ENCODE data around the gene KPNA4. TPM values are rescaled to one million over a fixed set of nuclear protein-coding genes. Genes with fewer than 3 reads are reported as not detected.
"Not testable (repeated sequence)": the region's sequence is repeated elsewhere in the genome, so short reads cannot be mapped to it uniquely, and the experiment has no call there.

KPNA4 gene
- total and polyA plus RNA-seq, 7 donors, result 15.0 to 52.8 (median 45.4) TPM

GRCh38 chr3:160538895-160539294 is 26.5 kb downstream of the KPNA4 start:
- intact Hi-C loops (cut with DNase I), result no loop called here
- Histone ChIP-seq H3K4me1 (peaks cover 0 to 43% (median 20%) of the 10 kb centered on the region in 4 donors), H3K27ac (no peak overlapping the region), H3K4me3 (no peak overlapping the region), H3K27me3 (no peaks in the 10 kb centered on the region), H3K36me3 (peaks cover 4 to 18% (median 7%) of the 10 kb centered on the region in 4 donors), H3K9me3 (no peaks in the 10 kb centered on the region)
- TF ChIP-seq EP300 (IDR thresholded peaks at IDR 0.05) (no peak), POLR2A (IDR thresholded peaks at IDR 0.05) (no peak)
- no peak for DNase-seq

- TF ChIP-seq POLR2A (IDR thresholded peaks at IDR 0.05) (no peak), POLR2AphosphoS5 (IDR thresholded peaks at IDR 0.05) (no peak), CTCF (IDR thresholded peaks at IDR 0.05) (no peak), EP300 (IDR thresholded peaks at IDR 0.05) (no peak)
- WGBS, 2 donors, result 90% methylated on average over 1 of the region's 1 CpG
Observed at GRCh38 chr3:160537729-160538128, 27.6 kb downstream of the KPNA4 start.

GRCh38 chr3:160532371-160532770 is 33.0 kb downstream of the KPNA4 start:
- H3K36me3 ChIP-seq, result peaks cover 12 to 78% (median 16%) of the 10 kb centered on the region in 4 donors
- TF ChIP-seq POLR2A (IDR thresholded peaks at IDR 0.05) (no peak), CTCF (IDR thresholded peaks at IDR 0.05) (no peak), POLR2AphosphoS5 (IDR thresholded peaks at IDR 0.05) (no peak), EP300 (IDR thresholded peaks at IDR 0.05) (no peak)

More at GRCh38 chr3:160537729-160538128, 27.6 kb downstream of the KPNA4 start:
- no peak overlapping the region for H3K27ac ChIP-seq
- intact Hi-C loops (cut with DNase I), result no loop called here
- H3K27me3 ChIP-seq, result no peaks in the 10 kb centered on the region
- DNase-seq, result no peak
- no peak overlapping the region for H3K4me3 ChIP-seq
- peaks cover 4 to 28% (median 7%) of the 10 kb centered on the region in 4 donors for H3K36me3 ChIP-seq
- peaks cover 0 to 35% (median 12%) of the 10 kb centered on the region in 4 donors for H3K4me1 ChIP-seq
- H3K9me3 ChIP-seq, result no peaks in the 10 kb centered on the region

GRCh38 chr3:160531311-160531710 is 34.1 kb downstream of the KPNA4 start:
- no peak for TF ChIP-seq CTCF (IDR thresholded peaks at IDR 0.05)
- TF ChIP-seq EP300 (IDR thresholded peaks at IDR 0.05), result no peak
- TF ChIP-seq POLR2A (IDR thresholded peaks at IDR 0.05), result no peak
- no peak for TF ChIP-seq POLR2AphosphoS5 (IDR thresholded peaks at IDR 0.05)

More at GRCh38 chr3:160532371-160532770, 33.0 kb downstream of the KPNA4 start:
- no peak for DNase-seq
- Histone ChIP-seq H3K27me3 (no peaks in the 10 kb centered on the region), H3K9me3 (no peaks in the 10 kb centered on the region), H3K4me1 (no peaks in the 10 kb centered on the region), H3K4me3 (no peak overlapping the region), H3K27ac (no peak overlapping the region)
- intact Hi-C loops (cut with DNase I), result no loop called here

GRCh38 chr3:160516391-160516790 is 49.0 kb downstream of the KPNA4 start:
- peaks cover 7 to 88% (median 25%) of the 10 kb centered on the region in 4 donors for H3K36me3 ChIP-seq
- H3K9me3 ChIP-seq; DNase-seq; intact Hi-C loops (cut with DNase I); H3K27ac ChIP-seq; H3K4me3 ChIP-seq; H3K4me1 ChIP-seq; H3K27me3 ChIP-seq: not testable (repeated sequence)
- 37 to 93% methylated on average over 2 of the region's 2 CpGs for WGBS, 2 donors

More at GRCh38 chr3:160531311-160531710, 34.1 kb downstream of the KPNA4 start:
- Histone ChIP-seq H3K27me3 (no peaks in the 10 kb centered on the region), H3K9me3 (no peaks in the 10 kb centered on the region), H3K4me3 (no peak overlapping the region), H3K4me1 (no peaks in the 10 kb centered on the region), H3K36me3 (peaks cover 17 to 89% (median 21%) of the 10 kb centered on the region in 4 donors), H3K27ac (no peak overlapping the region)
- intact Hi-C loops (cut with DNase I), result no loop called here
- 83 to 87% methylated on average over 1 of the region's 1 CpG for WGBS, 2 donors
- no peak for DNase-seq

- Histone ChIP-seq H3K27me3 (no peaks in the 10 kb centered on the region), H3K36me3 (peaks cover 13 to 84% (median 23%) of the 10 kb centered on the region in 4 donors), H3K9me3 (no peaks in the 10 kb centered on the region), H3K4me1 (no peaks in the 10 kb centered on the region), H3K4me3 (no peak overlapping the region), H3K27ac (no peak overlapping the region)
- TF ChIP-seq EP300 (IDR thresholded peaks at IDR 0.05), result no peak
- no peak for TF ChIP-seq POLR2A (IDR thresholded peaks at IDR 0.05)
- TF ChIP-seq POLR2AphosphoS5 (IDR thresholded peaks at IDR 0.05), result no peak
- no peak for TF ChIP-seq CTCF (IDR thresholded peaks at IDR 0.05)
- WGBS, 2 donors, result 96% methylated on average over 3 of the region's 3 CpGs
- intact Hi-C loops (cut with DNase I), result no loop called here
- DNase-seq, result no peak
Observed at GRCh38 chr3:160501325-160501724, 64.0 kb downstream of the KPNA4 start.

Measured in sigmoid colon (tissue), 7 donors.